Testis (tissue), 2 donors: ENCODE results near the gene HBS1L.

Source experiments
- POLR2A ChIP-seq: fragments of 450-650 bp; IDR thresholded peaks from one replicate; pipeline ENCODE4 v1.6.1; 2017; ENCODE audit warnings: antibody characterized with exemption, mild to moderate bottlenecking, moderate library complexity
- TF ChIP-seq, protein P1 (sequence below), 3 experiments: fragments of 450-650 bp in 2 of 3; fragments of 200-600 bp in 1 of 3; sonication (generic) in 1 of 3; IDR thresholded peaks; one replicate each; pipeline ENCODE4 v1.5.1; 2016 to 2019; ENCODE audit warnings: antibody characterized with exemption in 3 of 3, mild to moderate bottlenecking in 2 of 3, moderate library complexity in 1 of 3

GRCh38 chr6:135018941-135019340 lies 35.7 kb downstream of the HBS1L start:
- TF ChIP-seq, protein P1, sequence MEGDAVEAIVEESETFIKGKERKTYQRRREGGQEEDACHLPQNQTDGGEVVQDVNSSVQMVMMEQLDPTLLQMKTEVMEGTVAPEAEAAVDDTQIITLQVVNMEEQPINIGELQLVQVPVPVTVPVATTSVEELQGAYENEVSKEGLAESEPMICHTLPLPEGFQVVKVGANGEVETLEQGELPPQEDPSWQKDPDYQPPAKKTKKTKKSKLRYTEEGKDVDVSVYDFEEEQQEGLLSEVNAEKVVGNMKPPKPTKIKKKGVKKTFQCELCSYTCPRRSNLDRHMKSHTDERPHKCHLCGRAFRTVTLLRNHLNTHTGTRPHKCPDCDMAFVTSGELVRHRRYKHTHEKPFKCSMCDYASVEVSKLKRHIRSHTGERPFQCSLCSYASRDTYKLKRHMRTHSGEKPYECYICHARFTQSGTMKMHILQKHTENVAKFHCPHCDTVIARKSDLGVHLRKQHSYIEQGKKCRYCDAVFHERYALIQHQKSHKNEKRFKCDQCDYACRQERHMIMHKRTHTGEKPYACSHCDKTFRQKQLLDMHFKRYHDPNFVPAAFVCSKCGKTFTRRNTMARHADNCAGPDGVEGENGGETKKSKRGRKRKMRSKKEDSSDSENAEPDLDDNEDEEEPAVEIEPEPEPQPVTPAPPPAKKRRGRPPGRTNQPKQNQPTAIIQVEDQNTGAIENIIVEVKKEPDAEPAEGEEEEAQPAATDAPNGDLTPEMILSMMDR (IDR thresholded peaks at IDR 0.05) = no peak
- TF ChIP-seq POLR2A = no peak
